ENCODE data around the gene NPB. TPM values are rescaled to one million over a fixed set of nuclear protein-coding genes. Genes with fewer than 3 reads are reported as not detected.
A peak's percentile ranks its signal among the peaks of the same experiment; 100 is the strongest.

Gene NPB
- total and polyA plus RNA-seq, 2 of the 8 experiments (the other 6 are each of a cell fraction or from before 2014, with no cell fraction given), result 1.5 to 2.5 TPM

DNA sequence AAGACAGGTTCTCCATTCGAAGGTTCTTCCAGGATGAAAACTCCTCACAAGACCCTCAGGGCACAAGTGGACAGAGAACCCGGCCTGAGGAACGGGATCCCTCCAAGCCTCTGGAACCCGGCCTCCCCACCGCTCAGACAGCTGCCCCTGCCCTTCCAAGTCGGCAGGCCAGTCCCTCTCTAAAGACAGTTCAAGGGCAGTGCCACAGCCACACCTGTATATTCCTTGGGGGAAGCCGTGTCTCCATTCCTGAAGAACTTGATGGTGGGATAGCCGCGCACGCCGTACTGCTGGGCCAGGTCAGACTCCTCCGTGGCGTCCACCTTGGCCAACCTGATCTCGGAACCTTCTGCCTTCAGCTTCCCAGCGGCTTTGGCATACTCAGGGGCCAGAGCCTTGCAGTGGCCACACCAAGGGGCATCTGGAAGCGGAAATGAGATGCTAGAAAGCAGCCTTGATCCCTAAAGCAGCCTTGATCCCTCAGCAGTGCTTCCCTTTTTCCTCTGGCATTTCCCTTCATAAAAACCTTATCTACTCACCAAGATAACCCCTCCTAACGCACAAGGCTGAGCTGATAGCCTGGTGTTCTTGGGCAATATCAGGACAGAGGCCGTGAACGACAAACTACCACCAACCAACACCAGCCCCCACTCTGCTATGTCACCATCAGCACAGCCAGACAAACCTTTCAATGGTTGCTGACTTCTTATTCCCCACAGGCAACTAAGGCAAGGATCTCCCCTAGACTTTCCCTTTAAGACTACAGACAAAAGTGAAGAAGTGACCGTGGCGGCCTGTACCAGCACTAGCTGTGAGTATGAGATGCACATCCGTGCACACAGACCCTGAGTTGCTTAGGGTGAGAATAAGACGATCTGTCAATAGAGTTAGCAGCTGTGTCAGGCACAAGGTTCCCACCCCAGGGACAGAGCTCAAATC is 42.8 kb upstream of the NPB start:
- CTCF ChIA-PET (ENCODE audit: partially characterized antibody), result interaction anchor here (0.8 to 2.7 kb wide), 4 partner anchors 10 to 124 kb away, joined by 3 to 18 read pairs (median 6); no protein-coding TSS in a partner anchor
- no peak overlapping the region for H2BK5ac ChIP-seq (ENCODE audit: low read depth, low read length)
- no peak overlapping the region for H2BK20ac ChIP-seq (ENCODE audit: low read length)
- H4K20me1 ChIP-seq (replicated peaks in 1 of 2; ENCODE audit: control insufficient read depth in 1 of 2, insufficient read depth in 2 of 2, low read length in 2 of 2), result peaks cover 11 to 22% of the 10 kb centered on the region in 2 experiments
- no peak for DNase-seq (ENCODE audit: low read depth in 1 of 2, low spot score in 2 of 2)
- peak overlapping the region; percentile 69 to 98 (median 84) for H3K9ac ChIP-seq (replicated peaks in 1 of 4; ENCODE audit: extremely low read depth in 1 of 4, low read depth in 3 of 4, low read length in 3 of 4)
- peaks cover 0 to 5% (median 5%) of the 10 kb centered on the region in 4 experiments; a peak in 5 of 7 replicates for H3K4me1 ChIP-seq (replicated peaks in 1 of 4; ENCODE audit: control insufficient read depth in 3 of 4, insufficient read depth in 4 of 4, low read length in 3 of 4)
- H3K79me1 ChIP-seq (ENCODE audit: low read depth, low read length), result peaks cover 13% of the 10 kb centered on the region
- no peak overlapping the region for H3K23ac ChIP-seq (ENCODE audit: insufficient read length)
- H3K36me3 ChIP-seq (ENCODE audit: control insufficient read depth in 2 of 4, insufficient read depth in 4 of 4, low read length in 3 of 4), result peaks cover 15 to 38% (median 22%) of the 10 kb centered on the region in 4 experiments; a peak in 7 of 8 replicates
- H2AFZ ChIP-seq (ENCODE audit: low read length), result no peak overlapping the region
- peaks cover 13 to 53% of the 10 kb centered on the region in 2 experiments for H3K79me2 ChIP-seq (ENCODE audit: control insufficient read depth in 1 of 2, insufficient read depth in 2 of 2, low read length in 2 of 2)
- no peak overlapping the region for H4K5ac ChIP-seq (ENCODE audit: insufficient read length, low read depth, low read length)
- no peak overlapping the region; the same call in 1 of the 2 replicates for H2AK5ac ChIP-seq (ENCODE audit: low read depth, low read length)
- no peak overlapping the region for H3K56ac ChIP-seq (replicated peaks; ENCODE audit: insufficient read length, low read depth, low read length)
- POLR2A ChIA-PET (ENCODE audit: partially characterized antibody), result interaction anchor here (0.6 to 3.6 kb wide), 12 partner anchors 8 to 218 kb away, joined by 3 to 17 read pairs (median 4); partner anchors contain the start of genes ALYREF, ANAPC11, ARHGDIA and MRPL12
- FAIRE-seq, result no peak
- H3K27ac ChIP-seq (ENCODE audit: low read depth, low read length), result no peak overlapping the region
- H2BK120ac ChIP-seq (replicated peaks; ENCODE audit: low read depth, low read length), result no peak overlapping the region
- no peak overlapping the region for H4K8ac ChIP-seq (ENCODE audit: extremely low read depth, insufficient read depth, low read length)
- H3K23me2 ChIP-seq (ENCODE audit: low read depth, low read length), result peaks cover 8% of the 10 kb centered on the region
- no peak overlapping the region for H2BK15ac ChIP-seq (ENCODE audit: low read length)
- H3K14ac ChIP-seq (ENCODE audit: insufficient read length), result no peak overlapping the region
- WGBS, 2 experiments (ENCODE audit: extremely low coverage in 1 of 2, insufficient coverage in 1 of 2, insufficient read length in 1 of 2, insufficient replicate concordance in 2 of 2, low coverage in 1 of 2, low lambda C conversion rate in 2 of 2, missing lambda C conversion rate in 1 of 2), result 80% methylated on average over 23 of the region's 23 CpGs; no CpG with 5 or more reads in 1 of the 2 experiments
- no peak overlapping the region for H2BK12ac ChIP-seq (ENCODE audit: low read depth, low read length)
- peak overlapping the region; percentile 79 to 92 for H3K4me2 ChIP-seq (ENCODE audit: insufficient read depth in 1 of 2, low read depth in 2 of 2, low read length in 2 of 2)
- H3K4ac ChIP-seq (replicated peaks; ENCODE audit: insufficient read length, low read depth, low read length), result no peak overlapping the region
- no peak overlapping the region for H3K18ac ChIP-seq (ENCODE audit: extremely low read depth, low read length)
- peak overlapping the region; percentile 76 to 84 (median 80) for H3K4me3 ChIP-seq (ENCODE audit: extremely low read depth in 1 of 4, insufficient read depth in 2 of 4, low read depth in 3 of 4, low read length in 4 of 4)
- TF ChIP-seq BCL11A (IDR thresholded peaks at IDR 0.05; ENCODE audit: low read depth in 2 of 2, low read length in 2 of 2) (no peak), SAP30 (IDR thresholded peaks at IDR 0.05; ENCODE audit: insufficient read depth, insufficient replicate concordance, low read length) (peak; percentile 85)
- H4K91ac ChIP-seq (replicated peaks; ENCODE audit: insufficient read length, low read length), result no peak overlapping the region
- no peaks in the 10 kb centered on the region for H3K9me3 ChIP-seq (ENCODE audit: insufficient read depth in 2 of 2, low read depth in 1 of 2, low read length in 1 of 2)
- no peaks in the 10 kb centered on the region for H3K27me3 ChIP-seq (replicated peaks in 1 of 4; ENCODE audit: control insufficient read depth in 3 of 4, extremely low read depth in 1 of 4, insufficient read depth in 3 of 4, low read length in 3 of 4)
